Ascending aorta (tissue), 2 donors: ENCODE results near the gene SRP14. TPM values are rescaled to one million over a fixed set of nuclear protein-coding genes. Genes with fewer than 3 reads are reported as not detected.

Source experiments
- DNase-seq, 2 donors: peaks; one replicate each; pipeline ENCODE4 v3.0.0-alpha.2; 2019; ENCODE audit warnings: low spot score in 2 of 2
- H3K27ac ChIP-seq, 2 donors: fragments of 200-600 bp; sonication (generic); one replicate each; pipeline ENCODE4 v1.5.1; 2016 to 2017; ENCODE audit warnings: mild to moderate bottlenecking in 1 of 2
- H3K27me3 ChIP-seq: fragments of 200-600 bp; sonication (generic); one replicate; pipeline ENCODE4 v1.5.1; 2017
- H3K36me3 ChIP-seq, 2 donors: fragments of 200-600 bp; sonication (generic); one replicate each; pipeline ENCODE4 v1.5.1; 2016
- H3K4me1 ChIP-seq, 2 donors: fragments of 200-600 bp; sonication (generic); one replicate each; pipeline ENCODE4 v1.5.1; 2016 to 2017; ENCODE audit warnings: mild to moderate bottlenecking in 1 of 2
- H3K4me3 ChIP-seq, 2 donors: fragments of 200-600 bp; sonication (generic); one replicate each; pipeline ENCODE4 v1.5.1; 2016 to 2017; ENCODE audit warnings: mild to moderate bottlenecking in 1 of 2
- H3K9me3 ChIP-seq, 2 donors: fragments of 200-600 bp; sonication (generic); one replicate each; pipeline ENCODE4 v1.5.1; 2016
- CTCF ChIP-seq, 3 experiments: fragments of 200-600 bp in 2 of 3; fragments of 450-650 bp in 1 of 3; sonication (generic) in 2 of 3; IDR thresholded peaks; one replicate each; pipeline ENCODE4 v1.5.1; 2016 to 2019; ENCODE audit warnings: antibody characterized with exemption in 3 of 3, mild to moderate bottlenecking in 1 of 3, moderate library complexity in 1 of 3
- intact Hi-C: fragments of 100-400 bp; cut with DNase I; formaldehyde crosslinking; loops from one replicate; pipeline ENCODE4 v1.15.1; 2023
- total RNA-seq: library from RNA; depleted of rRNA; stranded (reverse); fragments of >200 nt; gene quantifications from one replicate; pipeline ENCODE4 v1.1.0, GENCODE V29; 2016

Gene SRP14
- total RNA-seq, 1 donor from 2014 or later: 365 TPM

- peaks cover 5 to 11% of the 10 kb centered on the region in 2 donors for H3K4me1 ChIP-seq
These were observed 24.6 kb upstream of the SRP14 start for GRCh38 chr15:40063563-40064011.

GRCh38 chr15:40062816-40063562 lies 24.0 kb upstream of the SRP14 start:
- no peaks in the 10 kb centered on the region for H3K9me3 ChIP-seq
- no peaks in the 10 kb centered on the region for H3K27me3 ChIP-seq
- no peak overlapping the region for H3K4me3 ChIP-seq
- H3K36me3 ChIP-seq: no peaks in the 10 kb centered on the region
- TF ChIP-seq CTCF (IDR thresholded peaks at IDR 0.05): no peak
- peaks cover 5 to 11% of the 10 kb centered on the region in 2 donors for H3K4me1 ChIP-seq
- no peak for DNase-seq
- intact Hi-C loops: no loop called here
- peak overlapping the region; percentile 67 to 86 for H3K27ac ChIP-seq

More at GRCh38 chr15:40063563-40064011, 24.6 kb upstream of the SRP14 start:
- no peak for TF ChIP-seq CTCF (IDR thresholded peaks at IDR 0.05)
- Histone ChIP-seq H3K36me3 (no peaks in the 10 kb centered on the region), H3K9me3 (no peaks in the 10 kb centered on the region), H3K4me3 (no peak overlapping the region), H3K27ac (peak overlapping the region; percentile 67 to 86), H3K27me3 (no peaks in the 10 kb centered on the region)
- no peak for DNase-seq
- intact Hi-C loops: no loop called here

- no peaks in the 10 kb centered on the region for H3K27me3 ChIP-seq
- H3K27ac ChIP-seq: no peak overlapping the region
- peaks cover 5 to 11% of the 10 kb centered on the region in 2 donors for H3K4me1 ChIP-seq
- H3K9me3 ChIP-seq: no peaks in the 10 kb centered on the region
- TF ChIP-seq CTCF (IDR thresholded peaks at IDR 0.05): no peak
- H3K36me3 ChIP-seq: no peaks in the 10 kb centered on the region
- intact Hi-C loops: no loop called here
- DNase-seq: no peak
- H3K4me3 ChIP-seq: no peak overlapping the region
These were observed 22.4 kb upstream of the SRP14 start for GRCh38 chr15:40061212-40061901.

GRCh38 chr15:40060236-40060961 lies 21.4 kb upstream of the SRP14 start:
- TF ChIP-seq CTCF (IDR thresholded peaks at IDR 0.05): no peak
- intact Hi-C loops: no loop called here
- peak in 1 of 2 donors; percentile 35 for DNase-seq

GRCh38 chr15:40059821-40060220 lies 20.8 kb upstream of the SRP14 start:
- H3K4me3 ChIP-seq: no peak overlapping the region
- H3K36me3 ChIP-seq: no peaks in the 10 kb centered on the region
- H3K9me3 ChIP-seq: no peaks in the 10 kb centered on the region
- no peak overlapping the region for H3K27ac ChIP-seq
- no peak for TF ChIP-seq CTCF (IDR thresholded peaks at IDR 0.05)
- no peaks in the 10 kb centered on the region for H3K27me3 ChIP-seq
- intact Hi-C loops: no loop called here
- DNase-seq: peak in 1 of 2 donors; percentile 57
- peaks cover 5 to 17% of the 10 kb centered on the region in 2 donors for H3K4me1 ChIP-seq

More at GRCh38 chr15:40060236-40060961, 21.4 kb upstream of the SRP14 start:
- Histone ChIP-seq H3K4me3 (no peak overlapping the region), H3K27ac (no peak overlapping the region), H3K9me3 (no peaks in the 10 kb centered on the region), H3K36me3 (no peaks in the 10 kb centered on the region), H3K4me1 (peaks cover 5 to 12% of the 10 kb centered on the region in 2 donors), H3K27me3 (no peaks in the 10 kb centered on the region)
